Neural cell (in vitro differentiated cells): ENCODE results near the gene ARMC9. TPM values are rescaled to one million over a fixed set of nuclear protein-coding genes. Genes with fewer than 3 reads are reported as not detected.

Source experiments
- H2AFZ ChIP-seq: fragments of 200-600, 300-800 bp; sonication (generic), shearing (Covaris generic); 2 replicates; pipeline ENCODE4 v1.6.0; 2014; ENCODE audit warnings: low read depth, mild to moderate bottlenecking, antibody characterized with exemption, low read length, moderate library complexity
- H3F3A ChIP-seq: fragments of 200-600 bp; shearing (Covaris generic); 2 replicates; pipeline ENCODE4 v1.6.1; 2016; ENCODE audit warnings: mild to moderate bottlenecking, moderate library complexity, mixed read lengths, antibody characterized with exemption, low read length; ENCODE audit not compliant: insufficient read depth, poor library complexity, severe bottlenecking
- H3K27ac ChIP-seq: fragments of 200-600, 300-800 bp; sonication (generic), shearing (Covaris generic); 2 replicates; pipeline ENCODE4 v1.5.1; 2014; ENCODE audit warnings: mild to moderate bottlenecking, low read length, moderate library complexity
- H3K27me3 ChIP-seq: fragments of 300-800, 200-600 bp; sonication (generic), shearing (Covaris generic); 2 replicates; pipeline ENCODE4 v1.6.0; 2014; ENCODE audit warnings: mild to moderate bottlenecking, low read depth, low read length, moderate library complexity; ENCODE audit not compliant: insufficient read depth
- H3K36me3 ChIP-seq: fragments of 300-800, 200-600 bp; sonication (generic), shearing (Covaris generic); 2 replicates; pipeline ENCODE4 v1.5.1; 2014; ENCODE audit warnings: mild to moderate bottlenecking, antibody characterized with exemption, low read length, moderate library complexity; ENCODE audit not compliant: insufficient read depth
- H3K4me2 ChIP-seq: fragments of 300-800, 200-600 bp; sonication (generic), shearing (Covaris generic); 2 replicates; pipeline ENCODE4 v1.6.0; 2014; ENCODE audit warnings: mild to moderate bottlenecking, low read length
- H3K4me3 ChIP-seq: fragments of 300-800, 200-600 bp; sonication (generic), shearing (Covaris generic); 2 replicates; pipeline ENCODE4 v1.5.1; 2014; ENCODE audit warnings: mild to moderate bottlenecking, low read length, moderate library complexity
- H3K79me2 ChIP-seq: fragments of 200-600 bp; shearing (Covaris generic); replicated peaks from 2 replicates; pipeline ENCODE4 v1.6.0; 2014; ENCODE audit warnings: mild to moderate bottlenecking, low read length, moderate library complexity; ENCODE audit not compliant: insufficient read depth
- H3K9ac ChIP-seq: fragments of 300-800, 200-600 bp; sonication (generic), shearing (Covaris generic); 2 replicates; pipeline ENCODE4 v1.6.1; 2016; ENCODE audit warnings: mild to moderate bottlenecking, low read length, mixed read lengths
- H3K9me2 ChIP-seq: fragments of 200-600 bp; shearing (Covaris generic); 2 replicates; pipeline ENCODE4 v1.6.1; 2016; ENCODE audit warnings: mild to moderate bottlenecking, low read length, mixed read lengths; ENCODE audit not compliant: insufficient read depth
- H3K9me3 ChIP-seq: fragments of 200-600, 300-800 bp; sonication (generic), shearing (Covaris generic); 2 replicates; pipeline ENCODE4 v1.6.1; 2016; ENCODE audit warnings: mild to moderate bottlenecking, mixed run types, low read length, moderate library complexity, mixed read lengths
- H4K20me1 ChIP-seq: fragments of 200-600 bp; shearing (Covaris generic); 2 replicates; pipeline ENCODE4 v1.6.1; 2016; ENCODE audit warnings: mild to moderate bottlenecking, mixed run types; ENCODE audit not compliant: insufficient read depth
- CTCF ChIP-seq: fragments of 450-650 bp; IDR thresholded peaks from 2 replicates; pipeline ENCODE4 v1.5.1; 2014; ENCODE audit warnings: antibody characterized with exemption, mild to moderate bottlenecking, moderate library complexity; ENCODE audit not compliant: poor library complexity, severe bottlenecking
- EP300 ChIP-seq: fragments of 450-650 bp; conservative IDR thresholded peaks from 2 replicates; pipeline ENCODE4 v1.6.1; 2014; ENCODE audit warnings: antibody characterized with exemption, mild to moderate bottlenecking, moderate library complexity; ENCODE audit not compliant: poor library complexity, severe bottlenecking
- EZH2 ChIP-seq: fragments of 200-600, 300-800 bp; shearing (Covaris generic), sonication (generic); IDR thresholded peaks from 2 replicates; pipeline ENCODE4 v1.6.1; 2014; ENCODE audit warnings: antibody characterized with exemption, low read length, borderline replicate concordance, mild to moderate bottlenecking; ENCODE audit not compliant: insufficient read depth, poor library complexity, severe bottlenecking
- MXI1 ChIP-seq: fragments of 450-650 bp; conservative IDR thresholded peaks from 2 replicates; pipeline ENCODE4 v1.6.1; 2014; ENCODE audit warnings: antibody characterized with exemption, mild to moderate bottlenecking; ENCODE audit not compliant: poor library complexity, severe bottlenecking
- POLR2AphosphoS5 ChIP-seq: IDR thresholded peaks from 2 replicates; pipeline ENCODE4 v1.6.1; 2012
- RAD21 ChIP-seq: fragments of 450-650 bp; conservative IDR thresholded peaks from 2 replicates; pipeline ENCODE4 v1.6.1; 2014; ENCODE audit warnings: antibody characterized with exemption, mild to moderate bottlenecking, moderate library complexity
- REST ChIP-seq: IDR thresholded peaks from 2 replicates; pipeline ENCODE4 v1.6.1; 2012; ENCODE audit warnings: borderline replicate concordance
- SMC3 ChIP-seq: fragments of 450-650 bp; conservative IDR thresholded peaks from 2 replicates; pipeline ENCODE4 v1.6.1; 2014; ENCODE audit warnings: antibody characterized with exemption, mild to moderate bottlenecking, moderate library complexity; ENCODE audit not compliant: poor library complexity
- TAF1 ChIP-seq: IDR thresholded peaks from 2 replicates; pipeline ENCODE4 v1.6.1; 2012; ENCODE audit warnings: low read depth
- polyA plus RNA-seq: library from polyadenylated mRNA; depleted of rRNA; stranded (reverse); fragments of >200 nt; gene quantifications from 2 replicates; pipeline ENCODE4 v1.2.3, GENCODE V29; 2014

The ARMC9 gene
- polyA plus RNA-seq, 1 donor from 2014 or later, result 13.9 TPM

GRCh38 chr2:231379266-231380215 is 181.1 kb downstream of the ARMC9 start:
- Histone ChIP-seq H3K36me3 (no peaks in the 10 kb centered on the region), H3K4me2 (no peak overlapping the region), H3K9me3 (no peaks in the 10 kb centered on the region), H3K9ac (no peak overlapping the region), H3F3A (no peaks in the 10 kb centered on the region), H3K79me2 (no peaks in the 10 kb centered on the region), H3K4me3 (no peak overlapping the region), H3K9me2 (no peaks in the 10 kb centered on the region), H3K27ac (no peak overlapping the region), H3K27me3 (no peaks in the 10 kb centered on the region), H2AFZ (no peak overlapping the region), H4K20me1 (no peaks in the 10 kb centered on the region)
- no peak for TF ChIP-seq SMC3
- TF ChIP-seq POLR2AphosphoS5, result no peak
- no peak for TF ChIP-seq CTCF
- no peak for TF ChIP-seq EP300
- TF ChIP-seq RAD21, result no peak
- TF ChIP-seq TAF1, result no peak
- no peak for TF ChIP-seq MXI1
- no peak for TF ChIP-seq EZH2
- TF ChIP-seq REST, result no peak

DNA sequence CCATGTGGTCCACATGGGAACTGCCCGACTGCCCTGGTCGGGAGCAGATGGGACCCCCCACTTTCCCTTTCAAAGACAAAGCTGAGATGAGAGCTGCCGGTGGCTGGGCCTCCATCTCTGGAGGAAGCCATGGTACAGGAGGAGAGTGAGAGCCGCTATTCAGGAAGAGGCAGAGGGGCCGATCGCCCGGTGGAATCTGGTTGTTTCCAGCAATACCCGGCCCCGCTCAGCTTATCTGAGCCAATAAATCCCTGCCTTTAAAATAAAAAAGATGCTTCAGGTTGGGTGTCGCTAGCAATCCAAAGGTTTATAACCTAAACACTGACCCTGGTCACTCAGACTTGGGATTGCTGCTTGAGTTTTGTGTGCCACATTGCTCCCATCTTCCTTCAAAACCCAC is 181.9 kb downstream of the ARMC9 start:
- Histone ChIP-seq H3K9me3 (no peaks in the 10 kb centered on the region), H3K9me2 (no peaks in the 10 kb centered on the region), H3K27ac (no peak overlapping the region), H2AFZ (no peak overlapping the region), H3K79me2 (no peaks in the 10 kb centered on the region), H3K4me3 (no peak overlapping the region), H4K20me1 (no peaks in the 10 kb centered on the region), H3K9ac (no peak overlapping the region), H3K27me3 (no peaks in the 10 kb centered on the region), H3K36me3 (no peaks in the 10 kb centered on the region), H3K4me2 (no peak overlapping the region), H3F3A (no peaks in the 10 kb centered on the region)
- TF ChIP-seq REST (no peak), CTCF (no peak), POLR2AphosphoS5 (no peak), MXI1 (no peak), RAD21 (no peak)
